A549 treated with CORT108297 at 1 μM for 4 hours (cell line): Measurements from ENCODE around the gene PIGH. TPM values are rescaled to one million over a fixed set of nuclear protein-coding genes. Genes with fewer than 3 reads are reported as not detected.

Source experiments
- total RNA-seq: library from RNA; stranded (reverse); fragments of 200-300 nt; extraction: Qiagen RNA extraction; gene quantifications from 5 replicates; pipeline ENCODE4 v1.2.3, GENCODE V29; 2022

The PIGH gene
- total RNA-seq, result 18.4 to 21.9 TPM (median 20.7 TPM) in 5 replicates

GRCh38 chr14:67599698-67600561 is at the start of gene PIGH:
TSS of gene PIGH (minus strand) at chr14:67600268. CDS start at chr14:67600203, 65 bp downstream.

GRCh38 chr14:67619446-67620216 is 19.6 kb upstream of the PIGH start, which contains the start of gene ARG2:
TSS of gene ARG2 (plus strand) at chr14:67619920. CDS start at chr14:67619978, 58 bp downstream.

Other genes with a start within 250 kb of the PIGH start
- gene ATP6V1D, start 240.5 kb downstream of the PIGH start, total RNA-seq, result 65.7 to 127 TPM (median 75.2 TPM) in 5 replicates
- gene EIF2S1, start 239.9 kb downstream of the PIGH start, total RNA-seq, result 225 to 410 TPM (median 236 TPM) in 5 replicates
- 20.6 to 29.7 TPM (median 26.1 TPM) in 5 replicates for gene PLEK2, start 188.1 kb downstream of the PIGH start, total RNA-seq
- gene TMEM229B, start 111.5 kb downstream of the PIGH start, total RNA-seq, result 0.11 to 0.21 TPM (median 0.16 TPM) in 5 replicates
- gene PLEKHH1, start 67.0 kb downstream of the PIGH start, total RNA-seq, result 3.5 to 5.1 TPM (median 4.2 TPM) in 5 replicates
- 1.3 to 1.9 TPM (median 1.8 TPM) in 5 replicates for gene ARG2, start 19.7 kb upstream of the PIGH start, total RNA-seq
- gene VTI1B, start 74.4 kb upstream of the PIGH start, total RNA-seq, result 75.5 to 97.4 TPM (median 90.6 TPM) in 5 replicates
- gene RDH11, start 95.5 kb upstream of the PIGH start, total RNA-seq, result 60.2 to 63.0 TPM (median 60.9 TPM) in 5 replicates
- 0.03 to 0.09 TPM in 2 of 5 replicates, not detected in the others for gene RDH12, start 101.6 kb upstream of the PIGH start, total RNA-seq
- gene ZFYVE26, start 216.3 kb upstream of the PIGH start, total RNA-seq, result 5.4 to 6.3 TPM (median 5.7 TPM) in 5 replicates
- 4.1 to 7.5 TPM (median 4.4 TPM) in 5 replicates for gene RAD51B, start 219.5 kb upstream of the PIGH start, total RNA-seq